Transverse colon (tissue), 4 donors: Measurements from ENCODE around the gene DYTN. TPM values are rescaled to one million over a fixed set of nuclear protein-coding genes. Genes with fewer than 3 reads are reported as not detected.

Experiments
- DNase-seq: peaks from one replicate; pipeline ENCODE4 v3.0.0-alpha.2; 2019
- H3K27ac ChIP-seq, 4 donors: fragments of 200-600 bp; sonication (generic); 2 replicates each; pipeline ENCODE4 v1.5.1; 2016 to 2018; ENCODE audit warnings: inconsistent platforms in 4 of 4
- H3K27me3 ChIP-seq: fragments of 200-600 bp; sonication (generic); 2 replicates; pipeline ENCODE4 v1.5.1; 2017; ENCODE audit warnings: inconsistent platforms
- H3K36me3 ChIP-seq, 4 donors: fragments of 200-600 bp; sonication (generic); 2 replicates each; pipeline ENCODE4 v1.5.1; 2017 to 2019; ENCODE audit warnings: inconsistent platforms in 4 of 4
- H3K4me1 ChIP-seq, 4 donors: fragments of 200-600 bp; sonication (generic); 2 replicates each; pipeline ENCODE4 v1.5.1; 2017 to 2020; ENCODE audit warnings: inconsistent platforms in 4 of 4
- H3K4me3 ChIP-seq, 4 donors: fragments of 200-600 bp; sonication (generic); 1 replicate in 1 of 4; 2 replicates in 3 of 4; pipeline versions ENCODE4 v1.5.1 to v1.6.1; 2017 to 2019; ENCODE audit warnings: inconsistent platforms in 4 of 4
- H3K9me3 ChIP-seq, 2 donors: fragments of 200-600 bp; sonication (generic); 2 replicates each; pipeline ENCODE4 v1.5.1; 2017 to 2019; ENCODE audit warnings: inconsistent platforms in 2 of 2
- CTCF ChIP-seq, 5 experiments: fragments of 200-600 bp in 3 of 5; fragments of 450-650 bp in 2 of 5; sonication (generic) in 3 of 5; IDR thresholded peaks; 1 replicate in 2 of 5; 2 replicates in 3 of 5; pipeline ENCODE4 v1.5.1; 2016 to 2017; ENCODE audit warnings: antibody characterized with exemption in 5 of 5, inconsistent platforms in 3 of 5, mild to moderate bottlenecking in 2 of 5, moderate library complexity in 1 of 5
- EP300 ChIP-seq: sonication (generic); formaldehyde crosslinking; IDR thresholded peaks from one replicate; pipeline ENCODE4 v1.6.1; 2017; ENCODE audit warnings: antibody characterized with exemption, low read depth
- POLR2A ChIP-seq: fragments of 450-650 bp; IDR thresholded peaks from one replicate; pipeline ENCODE4 v1.6.1; 2016; ENCODE audit warnings: antibody characterized with exemption, mild to moderate bottlenecking, moderate library complexity
- POLR2AphosphoS5 ChIP-seq, 3 donors: sonication (generic); formaldehyde crosslinking; IDR thresholded peaks; one replicate each; pipeline ENCODE4 v1.6.1; 2016; ENCODE audit warnings: antibody characterized with exemption in 3 of 3
- WGBS, 2 donors: methylation state at CpG; one replicate each; pipeline ENCODE4 v1.1.5; 2018; ENCODE audit warnings: low coverage in 1 of 2; 5-methylcytosine and 5-hydroxymethylcytosine counted together
- in situ Hi-C, 4 donors: fragments of 200-750 bp; cut with MboI; loops; one replicate each; pipeline versions ENCODE4 v1.15.0 to v1.15.1; 2017; ENCODE audit warnings: low sequenced_read_pairs in 3 of 4, low pct_ligation_motif_present in 1 of 4, low pct_unique_long_range_greater_than_20kb in 1 of 4
- intact Hi-C: fragments of 100-400 bp; cut with DNase I; formaldehyde crosslinking; loops from one replicate; pipeline ENCODE4 v1.15.1; 2023; ENCODE audit warnings: low total_unique reads
- total RNA-seq, 4 donors: library from RNA; depleted of rRNA; stranded (reverse); fragments of >200 nt; gene quantifications; one replicate each; pipeline ENCODE4 v1.1.0, GENCODE V29; 2016

Gene DYTN
- total RNA-seq, 4 donors from 2014 or later: not detected

- Histone ChIP-seq H3K9me3 (no peaks in the 10 kb centered on the region), H3K4me3 (no peak overlapping the region), H3K36me3 (no peaks in the 10 kb centered on the region), H3K27me3 (peaks cover 25% of the 10 kb centered on the region), H3K4me1 (no peaks in the 10 kb centered on the region), H3K27ac (no peak overlapping the region)
- DNase-seq: no peak
- 52% methylated on average over 3 of the region's 3 CpGs; no CpG with 5 or more reads in 1 of the 2 donors for WGBS, 2 donors
- TF ChIP-seq POLR2A (no peak), EP300 (no peak), POLR2AphosphoS5 (IDR thresholded peaks at IDR 0.05) (no peak), CTCF (IDR thresholded peaks at IDR 0.05) (no peak)
- in situ Hi-C loops (no loop called here), intact Hi-C loops (no loop called here)
Observed at GRCh38 chr2:206641226-206641625, 77.0 kb downstream of the DYTN start.

- H3K36me3 ChIP-seq: no peaks in the 10 kb centered on the region
- TF ChIP-seq CTCF (IDR thresholded peaks at IDR 0.05): no peak
- TF ChIP-seq POLR2AphosphoS5 (IDR thresholded peaks at IDR 0.05): no peak
- TF ChIP-seq POLR2A: no peak
- no peak for TF ChIP-seq EP300
- H3K9me3 ChIP-seq: no peaks in the 10 kb centered on the region
- in situ Hi-C loops (no loop called here), intact Hi-C loops (no loop called here)
- H3K4me3 ChIP-seq: no peak overlapping the region
- no peak for DNase-seq
- H3K4me1 ChIP-seq: no peaks in the 10 kb centered on the region
- WGBS, 2 donors: 19 to 21% methylated on average over 2 of the region's 2 CpGs
- no peak overlapping the region for H3K27ac ChIP-seq
- peaks cover 25% of the 10 kb centered on the region for H3K27me3 ChIP-seq
Observed at GRCh38 chr2:206639636-206640035, 78.6 kb downstream of the DYTN start.

GRCh38 chr2:206635015-206635414 lies 83.2 kb downstream of the DYTN start:
- no peaks in the 10 kb centered on the region for H3K9me3 ChIP-seq
- in situ Hi-C loops: no loop called here

GRCh38 chr2:206631340-206631739 lies 86.9 kb downstream of the DYTN start:
- H3K4me3 ChIP-seq: no peak overlapping the region
- 73 to 78% methylated on average over 3 of the region's 3 CpGs for WGBS, 2 donors
- TF ChIP-seq POLR2A (no peak), EP300 (no peak), CTCF (IDR thresholded peaks at IDR 0.05) (no peak), POLR2AphosphoS5 (IDR thresholded peaks at IDR 0.05) (no peak)

More at GRCh38 chr2:206635015-206635414, 83.2 kb downstream of the DYTN start:
- intact Hi-C loops: no loop called here
- H3K27me3 ChIP-seq: no peaks in the 10 kb centered on the region
- no peak overlapping the region for H3K4me3 ChIP-seq
- no peak overlapping the region for H3K27ac ChIP-seq
- DNase-seq: no peak
- H3K36me3 ChIP-seq: no peaks in the 10 kb centered on the region
- 67 to 76% methylated on average over 1 of the region's 1 CpG for WGBS, 2 donors
- TF ChIP-seq EP300 (no peak), POLR2AphosphoS5 (IDR thresholded peaks at IDR 0.05) (no peak), POLR2A (no peak), CTCF (IDR thresholded peaks at IDR 0.05) (no peak)
- no peaks in the 10 kb centered on the region for H3K4me1 ChIP-seq

More at GRCh38 chr2:206631340-206631739, 86.9 kb downstream of the DYTN start:
- intact Hi-C loops (no loop called here), in situ Hi-C loops (no loop called here)
- no peak for DNase-seq
- no peaks in the 10 kb centered on the region for H3K36me3 ChIP-seq
- H3K9me3 ChIP-seq: no peaks in the 10 kb centered on the region
- H3K27ac ChIP-seq: no peak overlapping the region
- no peaks in the 10 kb centered on the region for H3K4me1 ChIP-seq
- no peaks in the 10 kb centered on the region for H3K27me3 ChIP-seq
